NCI-H2107 (cell line): ENCODE measurements around the gene MRFAP1L1.
"Not testable (repeated sequence)": the region's sequence is repeated elsewhere in the genome, so short reads cannot be mapped to it uniquely, and the experiment has no call there.

Experiments used
- DNase-seq: peaks from one replicate; lab custom pipeline; 2025; lab: John Stamatoyannopoulos, UW

MRFAP1L1 gene

GRCh38 chr4:6688879-6689505, 20.7 kb downstream of the MRFAP1L1 start:
- peak; percentile 4 for DNase-seq

- no peak for DNase-seq
These were observed 21.5 kb downstream of the MRFAP1L1 start for GRCh38 chr4:6687947-6688878.

- DNase-seq: no peak
These were observed 23.4 kb downstream of the MRFAP1L1 start for GRCh38 chr4:6686104-6686787.

- no peak for DNase-seq
These were observed 25.0 kb downstream of the MRFAP1L1 start for GRCh38 chr4:6684656-6685055.

- no peak for DNase-seq
These were observed 26.6 kb downstream of the MRFAP1L1 start for GRCh38 chr4:6682862-6683590.

GRCh38 chr4:6681191-6681590, 28.5 kb downstream of the MRFAP1L1 start:
- no peak for DNase-seq

- DNase-seq: no peak
These were observed 29.2 kb downstream of the MRFAP1L1 start for GRCh38 chr4:6680372-6681034.

- no peak for DNase-seq
These were observed 32.7 kb downstream of the MRFAP1L1 start for GRCh38 chr4:6676722-6677558.

- DNase-seq: no peak
These were observed 35.0 kb downstream of the MRFAP1L1 start for GRCh38 chr4:6674500-6675149.

GRCh38 chr4:6673660-6674499, 35.8 kb downstream of the MRFAP1L1 start:
- peak; percentile 90 for DNase-seq

- not testable (repeated sequence) for DNase-seq
These were observed 36.4 kb downstream of the MRFAP1L1 start for GRCh38 chr4:6673191-6673659.

- DNase-seq: not testable (repeated sequence)
These were observed 37.0 kb downstream of the MRFAP1L1 start for GRCh38 chr4:6672541-6673190.

GRCh38 chr4:6672131-6672530, 37.5 kb downstream of the MRFAP1L1 start:
- DNase-seq: no peak

GRCh38 chr4:6671648-6672047, 38.0 kb downstream of the MRFAP1L1 start:
- no peak for DNase-seq

GRCh38 chr4:6668391-6668790, 41.3 kb downstream of the MRFAP1L1 start:
- DNase-seq: no peak

- no peak for DNase-seq
These were observed 44.4 kb downstream of the MRFAP1L1 start for GRCh38 chr4:6665320-6665654.

GRCh38 chr4:6663596-6664393, 45.9 kb downstream of the MRFAP1L1 start:
- no peak for DNase-seq

- no peak for DNase-seq
These were observed 47.1 kb downstream of the MRFAP1L1 start for GRCh38 chr4:6662591-6662990.
